ENCODE results near the gene NEDD4L.

Gene NEDD4L

GRCh38 chr18:58309610-58310239, 265.7 kb downstream of the NEDD4L start:
- Histone ChIP-seq H3K4me3 (ENCODE audit: low read depth, low read length) (no peak overlapping the region), H3K36me3 (ENCODE audit: control insufficient read depth in 2 of 2, insufficient read depth in 1 of 2, low read length in 2 of 2) (no peaks in the 10 kb centered on the region), H3K4me1 (ENCODE audit: control insufficient read depth, insufficient read depth, low read length) (no peaks in the 10 kb centered on the region), H3K9me3 (ENCODE audit: control insufficient read depth, insufficient read depth, low read depth, low read length) (no peaks in the 10 kb centered on the region), H3K27ac (ENCODE audit: extremely low read depth, low read depth, low read length) (no peak overlapping the region)
- no peak for TF ChIP-seq ZNF10 (tag by site-specific recombination; IDR thresholded peaks at IDR 0.05)
- TF ChIP-seq PRDM1 (tag by site-specific recombination; IDR thresholded peaks at IDR 0.05), result peak; percentile 61
- peak; percentile 66 for TF ChIP-seq ZNF596 (tag by site-specific recombination; IDR thresholded peaks at IDR 0.05)
- CTCF ChIA-PET, result no interaction called here
- POLR2A ChIA-PET, result no interaction called here

- ChIA-PET POLR2A (no interaction called here), CTCF (interaction anchor here (0.6 to 1.4 kb wide), 4 partner anchors 11 to 436 kb away, joined by 3 to 4 read pairs (median 3); no protein-coding TSS in a partner anchor)
- Histone ChIP-seq H3K36me3 (ENCODE audit: control insufficient read depth in 2 of 2, insufficient read depth in 1 of 2, low read length in 2 of 2) (no peaks in the 10 kb centered on the region), H3K4me3 (ENCODE audit: low read depth, low read length) (no peak overlapping the region), H3K9me3 (ENCODE audit: control insufficient read depth, insufficient read depth, low read depth, low read length) (no peaks in the 10 kb centered on the region), H3K4me1 (ENCODE audit: control insufficient read depth, insufficient read depth, low read length) (no peaks in the 10 kb centered on the region), H3K27ac (ENCODE audit: extremely low read depth, low read depth, low read length) (no peak overlapping the region)
- peak; percentile 36 for TF ChIP-seq ZFHX2 (tag by site-specific recombination; conservative IDR thresholded peaks at IDR 0.05)
- TF ChIP-seq ZSCAN30 (tag by site-specific recombination; IDR thresholded peaks at IDR 0.05), result no peak
- 0 out of 2 replicates have a peak, but pooled peaks have one; percentile 20 for TF ChIP-seq ZNF600 (tag by site-specific recombination; IDR thresholded peaks at IDR 0.05)
- no peak for TF ChIP-seq ZNF571 (tag by site-specific recombination; IDR thresholded peaks at IDR 0.05)
These were observed 266.5 kb downstream of the NEDD4L start for GRCh38 chr18:58310517-58310916.

GRCh38 chr18:58311390-58311789, 267.4 kb downstream of the NEDD4L start:
- Histone ChIP-seq H3K9me3 (ENCODE audit: control insufficient read depth, insufficient read depth, low read depth, low read length) (no peaks in the 10 kb centered on the region), H3K4me3 (ENCODE audit: low read depth, low read length) (no peak overlapping the region), H3K4me1 (ENCODE audit: control insufficient read depth, insufficient read depth, low read length) (peaks cover 2% of the 10 kb centered on the region), H3K36me3 (ENCODE audit: control insufficient read depth in 2 of 2, insufficient read depth in 1 of 2, low read length in 2 of 2) (no peaks in the 10 kb centered on the region), H3K27ac (ENCODE audit: extremely low read depth, low read depth, low read length) (no peak overlapping the region)
- CTCF ChIA-PET, result interaction anchor here (1.0 to 1.4 kb wide), 3 partner anchors 10 to 130 kb away, joined by 3 to 4 read pairs (median 3); no protein-coding TSS in a partner anchor
- POLR2A ChIA-PET, result no interaction called here
- TF ChIP-seq ZNF513 (tag by site-specific recombination; IDR thresholded peaks at IDR 0.05) (no peak), ZNF394 (tag by site-specific recombination; IDR thresholded peaks at IDR 0.05; ENCODE audit: borderline replicate concordance) (no peak), MZF1 (tag by site-specific recombination; IDR thresholded peaks at IDR 0.05; ENCODE audit: borderline replicate concordance) (no peak), YY2 (tag by site-specific recombination; IDR thresholded peaks at IDR 0.05) (no peak), ATF2 (tag by site-specific recombination; IDR thresholded peaks at IDR 0.05; ENCODE audit: low read depth) (no peak), ZNF26 (tag by site-specific recombination; IDR thresholded peaks at IDR 0.05) (no peak), ZNF596 (tag by site-specific recombination; IDR thresholded peaks at IDR 0.05) (no peak), PRDM2 (tag by site-specific recombination; IDR thresholded peaks at IDR 0.05; ENCODE audit: borderline replicate concordance) (no peak), ZNF677 (tag by site-specific recombination; IDR thresholded peaks at IDR 0.05) (no peak), ZSCAN4 (tag by site-specific recombination; IDR thresholded peaks at IDR 0.05) (no peak), ZBTB48 (tag by site-specific recombination; IDR thresholded peaks at IDR 0.05) (no peak)
